Prostate gland (tissue), 2 donors: ENCODE data around the gene NXN. TPM values are rescaled to one million over a fixed set of nuclear protein-coding genes. Genes with fewer than 3 reads are reported as not detected.

ENCODE experiments used
- DNase-seq: peaks from one replicate; pipeline ENCODE4 v3.0.0-alpha.2; 2019; ENCODE audit warnings: low spot score
- H3K27ac ChIP-seq, 2 donors: fragments of 200-600 bp; sonication (generic); 2 replicates each; pipeline ENCODE4 v1.5.1; 2017 to 2019
- H3K27me3 ChIP-seq: fragments of 200-600 bp; sonication (generic); replicated peaks from 2 replicates; pipeline ENCODE4 v1.5.1; 2019; ENCODE audit not compliant: insufficient read depth
- H3K36me3 ChIP-seq, 2 donors: fragments of 200-600 bp; sonication (generic); 1 replicate in 1 of 2; 2 replicates in 1 of 2; pipeline versions ENCODE4 v1.5.1 to v1.8.1; 2017 to 2019
- H3K4me1 ChIP-seq: fragments of 200-600 bp; sonication (generic); replicated peaks from 2 replicates; pipeline ENCODE4 v1.5.1; 2019
- H3K4me3 ChIP-seq, 2 donors: fragments of 200-600 bp; sonication (generic); 2 replicates each; pipeline ENCODE4 v1.5.1; 2017 to 2019
- H3K9me3 ChIP-seq: fragments of 200-600 bp; sonication (generic); 2 replicates; pipeline ENCODE4 v1.5.1; 2017
- CTCF ChIP-seq, 4 experiments: fragments of 200-600 bp in 2 of 4; fragments of 450-650 bp in 2 of 4; sonication (generic) in 2 of 4; IDR thresholded peaks; 1 replicate in 3 of 4; 2 replicates in 1 of 4; pipeline ENCODE4 v1.5.1; 2016 to 2019; ENCODE audit warnings: antibody characterized with exemption in 4 of 4, mild to moderate bottlenecking in 2 of 4, moderate library complexity in 2 of 4
- POLR2A ChIP-seq: fragments of 450-650 bp; IDR thresholded peaks from one replicate; pipeline ENCODE4 v1.6.1; 2016; ENCODE audit warnings: antibody characterized with exemption, mild to moderate bottlenecking
- POLR2AphosphoS5 ChIP-seq: sonication (generic); formaldehyde crosslinking; IDR thresholded peaks from one replicate; pipeline ENCODE4 v1.6.1; 2017; ENCODE audit warnings: antibody characterized with exemption
- WGBS: methylation state at CpG from one replicate; pipeline ENCODE4 v1.1.5; 2018; 5-methylcytosine and 5-hydroxymethylcytosine counted together
- intact Hi-C: fragments of 100-400 bp; cut with DNase I; formaldehyde crosslinking; loops from one replicate; pipeline ENCODE4 v1.14.2; 2022
- total RNA-seq, 2 donors: library from RNA; depleted of rRNA; stranded (reverse); fragments of >200 nt; gene quantifications; one replicate each; pipeline ENCODE4 v1.1.0, GENCODE V29; 2016

NXN gene
- 10 to 100 TPM; 56.2 to 56.7 TPM for total RNA-seq

- TF ChIP-seq POLR2A (peak; percentile 86), CTCF (IDR thresholded peaks at IDR 0.05) (peak in 2 of 4 experiments; percentile 43 to 45), POLR2AphosphoS5 (peak; percentile 10)
- Histone ChIP-seq H3K4me1 (peaks cover 7% of the 10 kb centered on the region), H3K27ac (peak within 1 kb of the TSS; percentile 83 to 93), H3K9me3 (no peaks in the 10 kb centered on the region), H3K27me3 (no peaks in the 10 kb centered on the region), H3K4me3 (peak within 1 kb of the TSS; percentile 56 to 80), H3K36me3 (no peaks in the 10 kb centered on the region)
- WGBS = 2% methylated on average over 85 of the region's 94 CpGs
- peak; percentile 87 for DNase-seq
- intact Hi-C loops = loop anchor here (2.0 to 10.0 kb wide), 2 partner anchors 185 to 245 kb away; partner anchors contain the start of gene TLCD3A
Observed at GRCh38 chr17:979539-980405, at the start of gene NXN. Gene NXN (minus strand): TSS chr17:979776.

GRCh38 chr17:1027044-1027443, 47.5 kb upstream of the NXN start:
- intact Hi-C loops = no loop called here
- no peak for TF ChIP-seq POLR2AphosphoS5
- TF ChIP-seq POLR2A = no peak
- TF ChIP-seq CTCF (IDR thresholded peaks at IDR 0.05) = no peak
- H3K27me3 ChIP-seq = no peaks in the 10 kb centered on the region
- WGBS = 87% methylated on average over 6 of the region's 9 CpGs
- no peak overlapping the region for H3K4me3 ChIP-seq
- H3K4me1 ChIP-seq = peaks cover 14% of the 10 kb centered on the region
- no peak overlapping the region for H3K27ac ChIP-seq
- H3K9me3 ChIP-seq = no peaks in the 10 kb centered on the region
- no peak for DNase-seq
- H3K36me3 ChIP-seq = no peaks in the 10 kb centered on the region

- Histone ChIP-seq H3K27ac (no peak overlapping the region), H3K4me1 (peaks cover 14% of the 10 kb centered on the region), H3K4me3 (no peak overlapping the region), H3K27me3 (no peaks in the 10 kb centered on the region), H3K36me3 (no peaks in the 10 kb centered on the region), H3K9me3 (no peaks in the 10 kb centered on the region)
- TF ChIP-seq POLR2A (no peak), POLR2AphosphoS5 (no peak), CTCF (IDR thresholded peaks at IDR 0.05) (no peak)
- DNase-seq = no peak
- intact Hi-C loops = no loop called here
- 90% methylated on average over 10 of the region's 10 CpGs for WGBS
Observed at GRCh38 chr17:1026599-1026975, 47.0 kb upstream of the NXN start.

GRCh38 chr17:1025733-1026598, 46.4 kb upstream of the NXN start:
- peaks cover 11% of the 10 kb centered on the region for H3K4me1 ChIP-seq
- H3K9me3 ChIP-seq = no peaks in the 10 kb centered on the region
- no peaks in the 10 kb centered on the region for H3K27me3 ChIP-seq
- intact Hi-C loops = no loop called here
- TF ChIP-seq POLR2AphosphoS5 = no peak
- no peak for TF ChIP-seq CTCF (IDR thresholded peaks at IDR 0.05)
- TF ChIP-seq POLR2A = no peak
- WGBS = 77% methylated on average over 29 of the region's 30 CpGs
- H3K27ac ChIP-seq = no peak overlapping the region
- H3K36me3 ChIP-seq = no peaks in the 10 kb centered on the region
- no peak for DNase-seq
- no peak overlapping the region for H3K4me3 ChIP-seq
